HS-5 (cell line): ENCODE data around the gene C12orf75.
A peak's percentile ranks its signal among the peaks of the same experiment; 100 is the strongest.
"Not testable (repeated sequence)": the region's sequence is repeated elsewhere in the genome, so short reads cannot be mapped to it uniquely, and the experiment has no call there.

Experiments used
- DNase-seq: peaks from one replicate; pipeline ENCODE4 v3.0.0-alpha.2; 2012; ENCODE audit warnings: low read depth

Gene C12orf75

GRCh38 chr12:105310476-105311085 is 19.9 kb upstream of the C12orf75 start:
- not testable (repeated sequence) for DNase-seq

- DNase-seq: not testable (repeated sequence)
Measured at GRCh38 chr12:105311936-105312335, 18.6 kb upstream of the C12orf75 start.

GRCh38 chr12:105313755-105314154 is 16.7 kb upstream of the C12orf75 start:
- DNase-seq: not testable (repeated sequence)

DNA sequence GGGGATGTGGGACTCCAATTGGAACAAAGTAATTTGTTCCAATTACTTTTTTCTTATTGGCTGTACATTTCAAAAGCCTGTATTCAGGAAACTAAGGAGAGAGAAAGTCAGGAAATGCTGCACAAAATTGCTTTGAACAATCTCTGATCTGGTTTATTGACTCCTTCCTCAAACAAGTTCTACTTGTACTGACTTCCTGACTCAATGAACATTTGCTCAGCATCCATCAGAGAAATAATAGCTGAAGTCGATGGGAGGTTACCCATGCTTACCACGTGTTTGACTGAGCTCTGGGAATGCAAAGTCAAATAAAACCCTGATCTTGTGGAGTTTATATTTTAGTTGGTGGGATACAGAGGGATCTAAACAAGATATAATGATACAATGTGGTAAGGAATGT is 15.4 kb upstream of the C12orf75 start:
- no peak for DNase-seq

GRCh38 chr12:105315726-105316125 is 14.8 kb upstream of the C12orf75 start:
- DNase-seq: no peak

DNA sequence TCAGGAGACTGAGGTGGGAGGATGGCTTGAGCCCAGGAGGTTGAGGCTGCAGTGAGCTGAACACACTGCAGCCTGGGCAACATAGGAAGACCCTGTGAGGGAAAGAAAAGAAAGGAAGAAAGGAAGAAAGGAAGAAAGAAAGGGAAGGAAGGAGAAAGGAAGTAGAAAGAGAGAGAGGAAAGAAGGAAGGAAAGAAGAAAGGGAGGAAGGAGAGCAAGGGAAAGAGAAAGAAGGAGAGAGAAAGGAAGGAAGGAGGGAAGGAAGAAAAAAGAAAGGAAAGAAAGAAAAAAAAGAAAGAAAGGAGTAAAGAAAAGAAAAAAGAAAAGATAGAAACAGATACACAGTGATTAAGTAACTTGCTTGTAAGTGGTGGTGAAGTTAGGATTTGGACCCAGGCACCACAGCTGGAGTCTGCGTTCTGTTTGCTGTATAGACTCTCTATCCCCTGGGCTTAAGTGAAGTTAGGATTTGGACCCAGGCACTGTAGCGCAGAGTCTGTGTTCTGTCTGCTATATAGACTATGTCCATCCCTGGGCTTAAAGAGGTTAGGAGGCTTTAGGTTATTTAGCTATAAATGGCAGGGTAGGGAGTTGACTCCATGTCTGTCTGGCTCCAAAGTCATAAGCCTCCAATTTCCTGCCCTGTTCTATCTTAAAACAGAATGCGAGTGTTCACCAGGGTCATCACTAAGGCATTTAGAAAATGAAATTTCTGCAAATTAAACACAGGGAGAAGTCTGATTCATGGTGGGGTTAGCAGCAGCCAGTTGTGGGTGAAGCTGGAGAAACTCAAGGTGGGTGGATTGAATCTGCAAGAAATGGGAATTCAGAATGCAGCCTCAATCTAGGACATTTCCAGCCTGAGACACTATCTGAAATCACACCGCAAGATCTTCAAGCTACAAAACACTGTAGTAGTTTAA is 13.3 kb upstream of the C12orf75 start:
- no peak for DNase-seq

- DNase-seq: no peak
Measured at GRCh38 chr12:105317942-105318621, 12.4 kb upstream of the C12orf75 start.

- DNase-seq: no peak
Measured at GRCh38 chr12:105318651-105319483, 11.6 kb upstream of the C12orf75 start.

GRCh38 chr12:105319691-105320209 is 10.7 kb upstream of the C12orf75 start:
- DNase-seq: no peak

GRCh38 chr12:105321125-105321524 is 9.4 kb upstream of the C12orf75 start:
- no peak for DNase-seq

DNA sequence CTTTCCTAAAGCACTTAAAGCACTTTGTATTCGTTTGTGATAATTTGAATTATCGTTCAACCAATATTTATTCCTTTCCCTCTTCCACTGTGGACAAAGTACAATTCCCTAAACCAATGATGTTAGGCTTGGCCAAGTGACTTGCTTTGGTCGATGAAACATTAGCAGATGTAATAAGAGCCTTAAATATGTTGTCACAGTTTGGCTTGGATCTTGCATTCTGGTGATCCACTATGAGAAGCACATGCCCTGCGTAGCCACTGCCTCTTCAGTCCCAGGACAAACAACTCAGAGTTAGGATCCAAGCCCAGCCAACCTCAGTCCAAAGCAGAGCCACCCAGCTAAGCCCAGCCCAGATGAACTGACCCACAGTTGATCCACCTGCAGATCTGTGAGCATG is 8.4 kb upstream of the C12orf75 start:
- DNase-seq: no peak

DNA sequence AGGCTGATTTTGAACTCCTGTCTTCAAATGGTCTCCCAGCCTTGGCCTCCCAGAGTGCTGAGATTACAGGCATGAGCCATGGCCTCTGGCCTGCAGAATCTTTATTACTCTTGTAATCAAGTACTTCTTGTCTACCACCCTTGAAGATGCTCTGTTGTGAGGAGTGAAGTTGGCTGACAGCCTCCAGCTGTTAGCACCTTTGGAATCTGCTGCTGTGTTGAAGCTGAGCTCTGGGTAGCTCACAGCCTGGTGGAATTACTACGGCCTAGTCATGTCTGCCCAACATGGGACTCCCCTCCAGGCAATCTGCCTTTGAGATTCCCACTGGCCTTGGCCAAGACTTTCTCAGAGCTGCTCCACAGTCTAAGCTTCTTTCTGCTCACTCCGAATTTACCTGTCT is 5.8 kb upstream of the C12orf75 start:
- no peak for DNase-seq

GRCh38 chr12:105325117-105325516 is 5.4 kb upstream of the C12orf75 start:
- DNase-seq: no peak

DNA sequence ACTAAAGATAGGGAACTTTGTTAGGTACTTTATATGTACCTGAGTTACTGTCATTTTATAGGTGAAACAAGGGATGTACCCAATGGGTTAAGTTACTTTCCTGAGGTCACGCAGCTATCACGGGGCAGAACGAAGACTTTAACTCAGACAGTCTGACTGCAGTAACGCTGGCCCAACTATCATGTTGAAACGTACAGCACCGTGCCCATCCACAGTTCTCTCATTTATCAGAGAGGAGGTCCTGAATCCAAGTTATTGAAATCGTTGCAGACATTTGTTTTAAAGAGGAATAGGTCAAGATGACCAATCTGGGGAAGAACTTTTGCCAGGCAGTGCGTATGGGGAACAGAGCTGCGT is 587 bp upstream of the C12orf75 start:
- no peak for DNase-seq

DNA sequence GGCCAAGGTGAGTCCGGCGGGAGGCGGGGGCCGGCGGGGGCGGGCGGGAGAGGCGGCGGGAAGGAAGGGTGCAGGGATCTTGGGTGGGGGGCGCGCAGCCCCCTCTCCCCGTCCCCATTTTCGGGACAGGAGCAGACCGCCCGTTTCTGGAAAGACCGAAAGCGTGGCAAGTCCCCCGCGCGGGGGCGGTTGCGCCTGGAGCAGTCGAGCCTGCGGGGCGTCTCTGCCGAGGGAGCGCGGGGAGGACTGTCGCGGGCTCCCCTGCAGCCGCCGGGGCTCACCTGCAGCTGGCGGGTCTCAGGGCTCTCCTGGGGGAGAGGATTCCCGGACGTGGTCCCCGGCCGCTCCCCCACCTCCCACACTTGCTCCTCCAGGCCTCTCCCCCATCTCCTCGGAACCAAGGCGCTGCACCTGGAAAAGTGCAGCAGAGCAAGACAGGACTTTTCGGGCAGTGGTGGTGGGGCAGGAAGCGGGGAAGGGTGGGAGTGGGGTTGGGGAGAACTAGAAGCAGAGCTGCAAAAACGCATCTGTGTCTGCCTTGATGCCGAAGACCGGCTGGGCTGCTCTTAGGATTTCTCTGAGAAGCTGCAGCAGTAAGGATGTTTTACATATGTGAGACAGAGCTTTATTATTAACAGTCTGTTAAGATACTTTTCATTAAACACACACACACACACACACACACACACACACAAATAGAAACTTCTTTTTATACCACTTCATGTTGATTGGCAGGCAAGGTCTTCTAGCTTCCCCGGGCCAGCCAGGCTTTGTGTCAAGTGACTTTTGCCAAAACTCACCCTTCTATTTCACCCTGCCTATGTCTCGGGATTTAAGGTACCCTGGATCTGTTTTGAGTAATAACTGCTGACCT is 677 bp downstream of the C12orf75 start:
- DNase-seq: no peak

GRCh38 chr12:105331805-105332251 is 1.3 kb downstream of the C12orf75 start:
- DNase-seq: no peak

- DNase-seq: peak; percentile 49
Measured at GRCh38 chr12:105332286-105332685, 1.8 kb downstream of the C12orf75 start.

GRCh38 chr12:105332925-105333324 is 2.4 kb downstream of the C12orf75 start:
- DNase-seq: no peak

- DNase-seq: peak; percentile 64
Measured at GRCh38 chr12:105334001-105334400, 3.5 kb downstream of the C12orf75 start.

DNA sequence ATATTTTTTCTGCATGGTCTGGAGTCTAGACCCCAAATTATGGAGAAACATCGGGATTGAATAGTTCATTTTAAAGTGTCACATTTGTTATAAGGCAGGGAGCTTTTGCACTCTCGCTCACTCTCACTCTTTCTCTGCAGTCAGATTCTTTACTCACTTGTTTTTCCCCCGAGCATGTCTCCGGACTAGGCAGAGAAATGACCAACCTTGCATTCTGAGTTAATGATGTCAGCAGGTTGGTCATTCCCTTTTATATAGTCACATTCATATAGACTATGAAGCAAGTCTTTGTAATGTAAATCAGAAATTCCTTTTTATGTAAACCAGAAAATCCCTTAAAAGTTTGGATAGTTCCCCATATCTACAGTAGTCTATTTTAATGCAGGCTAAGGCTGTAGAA is 4.1 kb downstream of the C12orf75 start:
- peak; percentile 80 for DNase-seq

DNA sequence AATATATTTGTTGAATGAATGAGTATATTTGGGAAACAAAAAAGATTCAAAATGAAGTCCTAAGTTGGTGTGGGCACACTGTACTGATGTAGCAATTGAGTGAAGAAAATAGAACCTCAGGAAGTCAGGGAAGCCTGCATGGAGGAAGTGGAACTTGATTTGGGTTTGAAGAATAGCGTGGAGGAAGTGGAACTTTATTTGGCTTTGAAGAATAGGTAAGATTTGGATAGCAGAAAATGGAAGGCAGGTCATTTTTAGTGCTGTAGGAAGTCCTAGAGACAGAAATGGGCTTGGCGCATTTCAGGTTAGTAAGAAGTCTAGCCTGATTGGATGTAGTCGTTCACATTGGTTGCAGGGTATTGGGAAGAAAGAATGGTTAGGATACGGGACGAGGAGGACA is 5.4 kb downstream of the C12orf75 start:
- DNase-seq: no peak
